GM19468 (cell line): Measurements from ENCODE around the gene SLC9A5.

Experiments
- ATAC-seq: cut with Tn5 transposase; IDR thresholded peaks from one replicate; pipeline ENCODE4 v1.9.1; 2021; ENCODE audit warnings: mild to moderate bottlenecking, moderate library complexity, moderate number of reproducible peaks; ENCODE audit not compliant: unreplicated experiment; ENCODE audit errors: extremely low read depth

The SLC9A5 gene

GRCh38 chr16:67237396-67238277, 11.1 kb upstream of the SLC9A5 start:
- ATAC-seq = no peak

GRCh38 chr16:67238278-67238575, 10.6 kb upstream of the SLC9A5 start:
- ATAC-seq = no peak

GRCh38 chr16:67238806-67239470, 9.8 kb upstream of the SLC9A5 start:
- ATAC-seq = no peak

GRCh38 chr16:67240506-67240905, 8.3 kb upstream of the SLC9A5 start:
- no peak for ATAC-seq

GRCh38 chr16:67241008-67241900, 7.5 kb upstream of the SLC9A5 start:
- no peak for ATAC-seq

GRCh38 chr16:67242138-67242730, 6.5 kb upstream of the SLC9A5 start:
- no peak for ATAC-seq

GRCh38 chr16:67243481-67243880, 5.3 kb upstream of the SLC9A5 start:
- ATAC-seq = no peak

GRCh38 chr16:67244387-67245185, 4.2 kb upstream of the SLC9A5 start:
- ATAC-seq = no peak

- ATAC-seq = no peak
Measured at GRCh38 chr16:67245186-67245585, 3.6 kb upstream of the SLC9A5 start.

- no peak for ATAC-seq
Measured at GRCh38 chr16:67245674-67246080, 3.1 kb upstream of the SLC9A5 start.

GRCh38 chr16:67246081-67246755, 2.6 kb upstream of the SLC9A5 start:
- ATAC-seq = no peak

GRCh38 chr16:67246756-67247191, 2.0 kb upstream of the SLC9A5 start:
- ATAC-seq = no peak

GRCh38 chr16:67247192-67248072, 1.3 kb upstream of the SLC9A5 start, which contains the start of gene FHOD1:
Gene FHOD1, minus strand, starts transcription at chr16:67247481. Its CDS starts 71 bp downstream, at chr16:67247410.
- ATAC-seq = peak; percentile 48

- no peak for ATAC-seq
Measured at GRCh38 chr16:67248073-67248400, 742 bp upstream of the SLC9A5 start.

- no peak for ATAC-seq
Measured at GRCh38 chr16:67249178-67250044, 632 bp downstream of the SLC9A5 start.

- no peak for ATAC-seq
Measured at GRCh38 chr16:67250045-67250327, 1.2 kb downstream of the SLC9A5 start.
